HG03095 (cell line): Measurements from ENCODE around the gene OTULIN.

Experiments used
- ATAC-seq: cut with Tn5 transposase; IDR thresholded peaks from one replicate; pipeline ENCODE4 v1.9.1; 2021; ENCODE audit warnings: moderate library complexity; ENCODE audit not compliant: unreplicated experiment

OTULIN gene

GRCh38 chr5:14667770-14668169, 3.3 kb downstream of the OTULIN start:
- no peak for ATAC-seq

- ATAC-seq, result no peak
Measured at GRCh38 chr5:14668181-14668591, 3.7 kb downstream of the OTULIN start.

DNA sequence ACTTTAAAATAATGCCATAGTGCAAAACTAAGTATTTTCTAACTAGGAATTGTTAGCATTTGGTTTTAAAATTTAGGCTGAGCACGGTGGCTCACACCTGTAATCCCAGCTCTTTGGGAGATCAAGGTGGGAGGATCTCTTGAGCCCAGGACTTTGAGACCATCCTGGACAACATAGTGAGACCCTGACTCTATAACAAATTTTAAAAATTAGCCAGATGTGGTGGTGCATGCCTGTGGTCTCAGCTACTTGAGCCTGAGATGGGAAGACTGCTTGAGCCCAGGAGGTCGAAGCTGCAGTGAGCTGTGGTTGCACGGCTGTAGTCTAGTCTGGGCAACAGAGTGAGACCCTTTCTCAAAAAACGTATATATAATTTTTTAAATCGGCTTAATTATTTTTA, 4.9 kb downstream of the OTULIN start:
- ATAC-seq, result no peak

DNA sequence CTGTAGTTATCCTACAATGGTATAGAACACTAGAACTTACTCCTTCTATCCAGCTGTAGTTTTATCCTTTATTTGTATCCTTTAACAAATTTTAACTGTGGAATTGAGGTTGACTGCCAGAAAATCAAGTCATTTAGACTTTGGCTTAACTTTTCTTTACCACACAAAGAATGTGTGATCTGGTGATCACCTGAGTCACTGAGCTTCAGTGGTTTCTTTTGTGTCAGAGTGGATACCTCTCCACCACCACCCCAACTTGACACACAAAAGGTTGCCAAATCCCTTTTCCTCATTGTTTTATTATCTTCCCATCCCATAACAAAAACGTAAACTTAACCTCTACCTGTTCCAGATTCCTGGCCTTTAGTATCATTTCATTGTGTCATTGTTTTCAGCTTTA, 5.5 kb downstream of the OTULIN start:
- ATAC-seq, result no peak

GRCh38 chr5:14671414-14671813, 6.9 kb downstream of the OTULIN start:
- no peak for ATAC-seq

- ATAC-seq, result no peak
Measured at GRCh38 chr5:14672082-14672481, 7.6 kb downstream of the OTULIN start.

- ATAC-seq, result no peak
Measured at GRCh38 chr5:14672484-14673394, 8.2 kb downstream of the OTULIN start.

DNA sequence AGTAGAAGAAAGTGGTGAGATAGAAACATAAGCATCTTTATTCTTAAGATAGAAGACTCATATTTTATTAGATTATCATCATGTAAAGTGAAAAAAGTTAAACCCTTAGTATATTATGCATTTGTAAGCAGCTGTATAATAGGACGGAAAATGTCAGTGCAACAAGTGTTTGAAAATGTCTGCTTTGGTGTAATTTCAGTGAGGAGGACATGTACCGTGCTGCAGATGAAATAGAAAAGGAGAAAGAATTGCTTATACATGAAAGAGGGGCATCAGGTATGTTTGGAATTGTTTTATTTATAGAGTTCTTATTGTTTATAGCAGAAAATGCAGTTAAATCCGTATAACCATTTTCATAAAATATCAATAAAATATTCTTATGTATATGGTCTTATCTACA, 8.9 kb downstream of the OTULIN start:
- ATAC-seq, result no peak

DNA sequence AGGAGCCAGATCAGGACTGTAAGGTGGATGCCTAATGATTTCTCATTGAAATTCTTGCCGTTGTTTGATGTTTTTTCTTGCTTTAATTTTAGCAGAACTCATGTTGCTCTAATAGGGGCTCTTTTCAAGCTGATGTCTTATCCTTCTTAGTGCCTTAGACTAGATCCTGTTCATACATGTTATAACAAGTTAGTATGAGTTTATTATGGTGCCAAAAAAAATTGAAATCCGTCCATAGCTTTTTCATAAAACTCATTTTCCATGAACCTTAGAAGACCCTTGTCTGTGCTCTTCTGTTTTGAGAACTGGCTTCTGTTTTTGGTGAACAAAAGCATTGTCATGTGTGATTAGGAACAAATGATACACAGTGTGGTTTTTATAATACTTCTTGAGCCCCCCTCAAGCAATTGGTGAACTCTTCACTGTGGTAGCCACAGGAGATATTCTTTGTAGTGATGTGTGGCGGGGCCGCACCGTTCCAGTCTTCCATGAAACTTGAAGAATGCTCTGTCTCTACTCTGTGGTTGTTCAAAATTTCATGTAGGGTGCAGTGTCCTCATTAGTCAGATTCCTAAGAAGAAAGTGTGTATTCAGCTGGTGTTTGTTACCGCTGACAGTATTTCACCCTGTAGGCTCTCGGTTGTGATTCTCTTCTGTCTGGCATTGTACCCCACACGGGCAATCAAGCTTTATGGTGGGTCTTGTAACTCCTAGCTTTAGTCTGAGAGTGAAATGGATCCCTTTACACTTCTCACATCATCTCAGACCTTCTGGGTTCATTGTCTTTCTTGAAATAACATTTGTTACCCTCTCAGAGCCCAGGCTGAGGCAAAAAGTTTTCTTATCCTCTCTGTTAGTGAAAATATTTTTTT, 10.7 kb downstream of the OTULIN start:
- ATAC-seq, result peak; percentile 3

DNA sequence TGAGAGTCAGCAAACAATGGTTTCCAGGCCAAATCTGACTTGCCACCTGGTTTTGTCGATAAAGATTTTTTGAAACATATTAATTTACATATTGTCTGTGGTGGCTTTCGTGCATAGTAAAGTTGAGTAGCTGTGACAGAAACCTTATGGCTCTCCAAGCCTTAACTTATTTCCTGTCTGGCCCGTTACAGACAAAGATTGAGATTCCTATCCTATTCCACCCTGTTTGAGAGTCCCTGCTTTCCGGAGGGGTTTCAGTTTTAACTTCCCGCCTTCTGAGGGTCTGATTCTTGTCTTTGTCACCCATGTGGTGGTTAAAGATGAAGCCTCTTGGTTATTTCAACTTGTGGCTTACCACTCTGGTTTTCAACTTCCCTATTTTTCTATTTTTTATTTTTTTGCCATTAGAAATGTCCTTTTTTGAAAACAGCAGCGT, 11.4 kb downstream of the OTULIN start:
- ATAC-seq, result peak; percentile 41

- peak; percentile 32 for ATAC-seq
Measured at GRCh38 chr5:14676320-14676719, 11.8 kb downstream of the OTULIN start.

GRCh38 chr5:14678773-14679334, 14.3 kb downstream of the OTULIN start:
- ATAC-seq, result no peak

DNA sequence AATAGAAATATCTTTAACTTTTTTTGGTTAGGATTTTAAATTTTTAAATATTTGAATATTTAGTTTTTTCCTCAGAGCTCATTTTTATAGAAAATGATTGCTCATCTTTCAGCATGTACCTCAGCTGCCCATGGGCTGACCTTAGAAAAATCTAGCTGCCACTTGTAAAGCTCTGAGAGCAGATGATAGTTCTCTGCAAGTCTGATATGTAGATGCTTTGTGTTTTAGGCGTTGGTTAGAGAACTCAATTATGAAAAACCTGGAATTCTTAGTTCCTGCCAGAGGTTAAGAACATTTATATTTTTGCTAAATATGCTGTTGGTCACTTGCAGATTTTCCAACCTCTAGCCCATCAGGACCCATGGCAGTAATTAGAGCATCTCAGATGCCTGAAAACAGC, 15.1 kb downstream of the OTULIN start:
- ATAC-seq, result no peak

GRCh38 chr5:14681236-14681752, 16.8 kb downstream of the OTULIN start:
- ATAC-seq, result no peak

- ATAC-seq, result no peak
Measured at GRCh38 chr5:14683906-14684455, 19.5 kb downstream of the OTULIN start.

DNA sequence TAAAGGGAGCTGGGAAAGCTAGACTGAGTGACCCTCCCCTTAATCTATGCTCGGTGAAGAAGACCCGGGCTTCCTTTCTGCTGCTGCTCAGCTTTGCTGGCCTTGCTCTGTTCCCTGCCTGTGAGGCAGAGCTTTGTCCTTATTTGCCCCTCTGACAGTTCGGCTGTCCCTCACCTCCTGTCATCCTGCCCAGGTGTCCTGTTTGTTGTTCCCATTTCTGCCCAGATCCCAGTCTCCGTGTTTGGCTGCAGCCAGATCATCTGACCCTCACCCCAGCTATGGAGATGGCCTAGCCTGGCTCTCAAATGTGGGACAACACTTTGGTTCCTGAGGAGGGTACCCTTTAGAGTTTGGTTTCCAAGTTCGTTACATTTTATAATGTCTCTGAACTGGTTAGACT, 20.2 kb downstream of the OTULIN start:
- ATAC-seq, result no peak

DNA sequence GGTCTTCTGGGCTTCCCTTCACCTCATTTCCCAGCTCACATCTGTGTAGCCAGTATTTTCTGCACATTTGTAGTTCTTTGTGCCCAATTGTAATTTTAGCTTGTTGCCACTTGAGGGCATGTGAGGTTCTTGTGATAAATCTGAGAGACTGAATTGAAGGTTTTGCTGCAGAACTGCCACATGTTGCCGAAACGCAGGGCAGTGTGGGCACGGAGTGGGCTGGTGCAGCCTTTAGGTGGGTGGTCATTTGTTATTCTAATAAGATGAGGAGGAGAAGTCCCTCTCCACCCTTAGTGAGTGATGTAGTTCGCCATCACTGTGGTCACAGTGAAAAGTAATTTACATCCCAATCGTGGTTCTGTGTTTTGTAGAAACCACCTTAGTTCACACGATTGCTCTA, 21.2 kb downstream of the OTULIN start:
- peak; percentile 76 for ATAC-seq

GRCh38 chr5:14686517-14686916, 22.0 kb downstream of the OTULIN start:
- ATAC-seq, result no peak

DNA sequence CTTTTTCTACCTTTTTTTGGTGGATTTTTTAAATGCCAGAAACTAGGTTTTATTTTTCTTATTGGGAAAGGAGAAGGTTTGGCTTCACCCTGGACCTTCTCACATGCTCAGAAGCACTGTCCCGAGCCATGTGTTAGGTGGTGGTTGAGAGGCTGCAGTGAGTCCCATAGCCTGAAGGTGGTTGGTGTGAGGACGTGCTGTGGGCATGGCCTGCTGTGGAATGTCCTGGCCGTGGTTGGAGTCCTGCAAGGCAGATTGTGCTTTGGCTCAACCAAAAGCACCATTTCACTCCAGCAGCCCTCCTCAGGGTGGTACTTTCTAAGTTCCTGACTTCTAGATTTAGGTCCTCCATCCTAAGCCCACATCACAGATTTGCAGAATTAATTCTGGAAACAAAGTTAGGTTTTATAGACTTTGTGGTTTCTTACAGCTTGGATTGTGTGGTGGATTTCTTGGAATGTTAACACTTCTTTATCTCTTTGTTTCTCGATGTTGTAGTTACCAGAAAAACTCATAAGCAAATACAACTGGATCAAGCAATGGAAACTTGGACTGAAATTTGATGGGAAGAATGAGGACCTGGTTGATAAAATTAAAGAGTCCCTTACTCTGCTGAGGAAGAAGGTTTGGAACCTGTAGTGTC, 22.6 kb downstream of the OTULIN start:
- ATAC-seq, result no peak

DNA sequence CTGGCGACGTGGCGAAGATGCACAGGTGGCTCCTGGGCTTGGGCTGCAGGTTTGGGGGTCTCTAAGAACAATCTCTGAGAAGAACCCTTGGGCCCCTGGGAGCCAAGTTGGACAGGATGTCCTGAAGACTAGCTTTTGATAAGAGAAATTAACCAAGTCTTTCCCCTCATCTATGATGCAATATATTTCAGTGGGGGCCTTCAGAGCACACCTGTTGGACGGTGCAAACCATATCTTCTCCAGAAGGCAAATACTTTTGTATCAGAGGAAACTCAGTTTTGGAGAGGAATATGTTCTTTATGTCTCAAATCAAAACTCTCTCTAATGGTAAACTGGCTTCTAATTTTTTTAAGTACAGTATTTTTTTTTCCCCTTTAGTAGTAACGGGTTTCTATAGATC, 28.6 kb downstream of the OTULIN start:
- no peak for ATAC-seq
